ENCODE data around the gene ANAPC1. TPM values are rescaled to one million over a fixed set of nuclear protein-coding genes. Genes with fewer than 3 reads are reported as not detected.

ANAPC1 gene
- total and polyA plus RNA-seq, 10 of the 15 experiments (the other 5 are each of a cell fraction or from before 2014, with no cell fraction given), result 10.0 to 108 (median 53.6) TPM

- WGBS (ENCODE audit: insufficient coverage, insufficient replicate concordance, low lambda C conversion rate, missing lambda C conversion rate), result 80% methylated on average over 5 of the region's 5 CpGs
- DNase-seq (ENCODE audit: low read depth, low spot score) (no peak), FAIRE-seq (no peak), ATAC-seq (no peak)
- SMC1A ChIA-PET (ENCODE audit: uncharacterized antibody, unreplicated experiment), result interaction anchor here (0.7 to 5.9 kb wide), 11 partner anchors 10 to 350 kb away, joined by 3 to 62 read pairs (median 5); no protein-coding TSS in a partner anchor
- no peaks in the 10 kb centered on the region for H3K9me3 ChIP-seq (replicated peaks; ENCODE audit: control insufficient read depth, insufficient read depth, low read length)
- RAD21 ChIA-PET (ENCODE audit: unreplicated experiment), result interaction anchor here (0.7 to 2.5 kb wide), 6 partner anchors 15 to 529 kb away, joined by 3 to 9 read pairs (median 4); partner anchors contain the start of genes RGPD8 and TMEM87B
- intact Hi-C loops (cut with micrococcal nuclease; ENCODE audit: unreplicated experiment), result no loop called here
- peaks cover 0 to 7% of the 10 kb centered on the region in 2 experiments; a peak in 1 of 4 replicates for H3K27me3 ChIP-seq (replicated peaks in 1 of 2; ENCODE audit: control insufficient read depth in 2 of 2, insufficient read depth in 2 of 2, low read length in 1 of 2)
- no peaks in the 10 kb centered on the region for H4K20me1 ChIP-seq (ENCODE audit: control insufficient read depth, insufficient read depth)
- H3K4me1 ChIP-seq (ENCODE audit: control insufficient read depth, insufficient read depth, low read length), result peaks cover 10% of the 10 kb centered on the region
- H2AFZ ChIP-seq (ENCODE audit: control insufficient read depth, low read depth, low read length), result no peak overlapping the region
- POLR2A ChIA-PET, result interaction anchor here (0.6 to 1.4 kb wide), 4 partner anchors 129 to 1993 kb away, joined by 3 to 4 read pairs (median 3); no protein-coding TSS in a partner anchor
- no peaks in the 10 kb centered on the region for H3K79me2 ChIP-seq (ENCODE audit: control insufficient read depth, insufficient read depth, low read length)
- no peak overlapping the region for H3K4me2 ChIP-seq (ENCODE audit: control insufficient read depth, insufficient read depth)
- no peak for TF ChIP-seq GABPA (IDR thresholded peaks at IDR 0.05; ENCODE audit: low read depth)
- H3K27ac ChIP-seq (ENCODE audit: control insufficient read depth, insufficient read depth), result no peak overlapping the region
- CTCF ChIA-PET, result interaction anchor here (0.9 to 9.4 kb wide), 6 partner anchors 14 to 351 kb away, joined by 3 to 104 read pairs (median 20); partner anchors contain the start of genes ANAPC1, TMEM87B and ZC3H8
- no peak overlapping the region for H3K9ac ChIP-seq (ENCODE audit: control insufficient read depth, insufficient read depth, low read length)
- in situ Hi-C loops (cut with MboI), result no loop called here
- no peaks in the 10 kb centered on the region for H3K36me3 ChIP-seq (ENCODE audit: control insufficient read depth in 2 of 2, insufficient read depth in 2 of 2, low read length in 1 of 2)
- no peak overlapping the region for H3K4me3 ChIP-seq
- no TSS peak for BruUV-seq (replicated peaks)
Observed at GRCh38 chr2:111903930-111904439, 20.0 kb upstream of the ANAPC1 start.

- no TSS peak for BruUV-seq (replicated peaks)
- no peak for ATAC-seq
- Histone ChIP-seq H2AFZ (ENCODE audit: control insufficient read depth, low read depth, low read length) (no peak overlapping the region), H4K20me1 (ENCODE audit: control insufficient read depth, insufficient read depth) (no peaks in the 10 kb centered on the region), H3K27ac (ENCODE audit: control insufficient read depth, insufficient read depth) (no peak overlapping the region), H3K4me3 (no peak overlapping the region), H3K4me1 (ENCODE audit: control insufficient read depth, insufficient read depth, low read length) (peaks cover 10% of the 10 kb centered on the region), H3K36me3 (ENCODE audit: control insufficient read depth in 2 of 2, insufficient read depth in 2 of 2, low read length in 1 of 2) (no peaks in the 10 kb centered on the region), H3K4me2 (ENCODE audit: control insufficient read depth, insufficient read depth) (no peak overlapping the region), H3K27me3 (replicated peaks in 1 of 2; ENCODE audit: control insufficient read depth in 2 of 2, insufficient read depth in 2 of 2, low read length in 1 of 2) (peaks cover 2 to 7% of the 10 kb centered on the region in 2 experiments; a peak in 1 of 4 replicates), H3K9ac (ENCODE audit: control insufficient read depth, insufficient read depth, low read length) (no peak overlapping the region), H3K9me3 (replicated peaks; ENCODE audit: control insufficient read depth, insufficient read depth, low read length) (no peaks in the 10 kb centered on the region), H3K79me2 (ENCODE audit: control insufficient read depth, insufficient read depth, low read length) (no peaks in the 10 kb centered on the region)
- CTCF ChIA-PET, result interaction anchor here (0.7 to 9.4 kb wide), 10 partner anchors 8 to 351 kb away, joined by 3 to 104 read pairs (median 4); partner anchors contain the start of genes ANAPC1, TMEM87B and ZC3H8
- RAD21 ChIA-PET (ENCODE audit: unreplicated experiment), result interaction anchor here (0.7 to 2.5 kb wide), 9 partner anchors 11 to 530 kb away, joined by 3 to 9 read pairs (median 4); partner anchors contain the start of genes RGPD8 and TMEM87B
- 17% methylated on average over 3 of the region's 3 CpGs for WGBS (ENCODE audit: insufficient coverage, insufficient replicate concordance, low lambda C conversion rate, missing lambda C conversion rate)
- no peak for DNase-seq (ENCODE audit: low read depth, low spot score)
- intact Hi-C loops (cut with micrococcal nuclease; ENCODE audit: unreplicated experiment) (no loop called here), in situ Hi-C loops (cut with MboI) (no loop called here)
- SMC1A ChIA-PET (ENCODE audit: uncharacterized antibody, unreplicated experiment), result interaction anchor here (0.7 to 5.9 kb wide), 15 partner anchors 10 to 350 kb away, joined by 3 to 62 read pairs (median 4); no protein-coding TSS in a partner anchor
- POLR2A ChIA-PET, result interaction anchor here (0.7 to 1.8 kb wide), 6 partner anchors 54 to 1994 kb away, joined by 3 to 5 read pairs (median 4); no protein-coding TSS in a partner anchor
- FAIRE-seq, result no peak
- TF ChIP-seq ZSCAN29 (IDR thresholded peaks at IDR 0.05) (no peak), TCF3 (IDR thresholded peaks at IDR 0.05; ENCODE audit: borderline replicate concordance, insufficient read depth, low read depth, low read length) (no peak), SMARCA5 (IDR thresholded peaks at IDR 0.05) (no peak), CBX3 (IDR thresholded peaks at IDR 0.05; ENCODE audit: borderline replicate concordance, low read depth) (no peak), EP300 (IDR thresholded peaks at IDR 0.05; ENCODE audit: borderline replicate concordance in 1 of 2, control insufficient read depth in 1 of 2, low read depth in 2 of 2, low read length in 2 of 2) (0 out of 4 replicates have a peak, but pooled peaks of 1 of the 2 experiments have one; percentile 23), ATF7 (IDR thresholded peaks at IDR 0.05; ENCODE audit: low read depth) (peak; percentile 33; the same call in 1 of the 2 replicates), PAX5 (IDR thresholded peaks at IDR 0.05; ENCODE audit: borderline replicate concordance, low read depth, low read length) (no peak), RCOR1 (conservative IDR thresholded peaks at IDR 0.05; ENCODE audit: low read depth, low read length) (no peak), IRF3 (IDR thresholded peaks at IDR 0.05) (no peak), JUND (IDR thresholded peaks at IDR 0.05; ENCODE audit: low read depth, low read length) (no peak)
- TF ChIP-seq, protein P1, sequence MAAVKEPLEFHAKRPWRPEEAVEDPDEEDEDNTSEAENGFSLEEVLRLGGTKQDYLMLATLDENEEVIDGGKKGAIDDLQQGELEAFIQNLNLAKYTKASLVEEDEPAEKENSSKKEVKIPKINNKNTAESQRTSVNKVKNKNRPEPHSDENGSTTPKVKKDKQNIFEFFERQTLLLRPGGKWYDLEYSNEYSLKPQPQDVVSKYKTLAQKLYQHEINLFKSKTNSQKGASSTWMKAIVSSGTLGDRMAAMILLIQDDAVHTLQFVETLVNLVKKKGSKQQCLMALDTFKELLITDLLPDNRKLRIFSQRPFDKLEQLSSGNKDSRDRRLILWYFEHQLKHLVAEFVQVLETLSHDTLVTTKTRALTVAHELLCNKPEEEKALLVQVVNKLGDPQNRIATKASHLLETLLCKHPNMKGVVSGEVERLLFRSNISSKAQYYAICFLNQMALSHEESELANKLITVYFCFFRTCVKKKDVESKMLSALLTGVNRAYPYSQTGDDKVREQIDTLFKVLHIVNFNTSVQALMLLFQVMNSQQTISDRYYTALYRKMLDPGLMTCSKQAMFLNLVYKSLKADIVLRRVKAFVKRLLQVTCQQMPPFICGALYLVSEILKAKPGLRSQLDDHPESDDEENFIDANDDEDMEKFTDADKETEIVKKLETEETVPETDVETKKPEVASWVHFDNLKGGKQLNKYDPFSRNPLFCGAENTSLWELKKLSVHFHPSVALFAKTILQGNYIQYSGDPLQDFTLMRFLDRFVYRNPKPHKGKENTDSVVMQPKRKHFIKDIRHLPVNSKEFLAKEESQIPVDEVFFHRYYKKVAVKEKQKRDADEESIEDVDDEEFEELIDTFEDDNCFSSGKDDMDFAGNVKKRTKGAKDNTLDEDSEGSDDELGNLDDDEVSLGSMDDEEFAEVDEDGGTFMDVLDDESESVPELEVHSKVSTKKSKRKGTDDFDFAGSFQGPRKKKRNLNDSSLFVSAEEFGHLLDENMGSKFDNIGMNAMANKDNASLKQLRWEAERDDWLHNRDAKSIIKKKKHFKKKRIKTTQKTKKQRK (IDR thresholded peaks at IDR 0.05; ENCODE audit: low read depth, low read length), result no peak
Observed at GRCh38 chr2:111903516-111903915, 19.5 kb upstream of the ANAPC1 start.

Measured in GM12878 (cell line).